Naive thymus-derived CD4-positive, alpha-beta T cell (primary cell): ENCODE data around the gene CADM2. TPM values are rescaled to one million over a fixed set of nuclear protein-coding genes. Genes with fewer than 3 reads are reported as not detected.

ENCODE experiments used
- ATAC-seq: fragments of 150-1000 bp; cut with Tn5 transposase; 2 replicates; pipeline ENCODE4 v1.10.0; 2021; ENCODE audit warnings: mild to moderate bottlenecking, moderate library complexity
- CTCF ChIA-PET: fragments of 350-600 bp; sonication (Branson Sonifier 250); formaldehyde crosslinking; loops from one replicate; lab custom pipeline; 2021; ENCODE audit warnings: antibody characterized with exemption; lab: Charles Lee
- POLR2A ChIA-PET: fragments of 350-600 bp; sonication (Branson Sonifier 250); formaldehyde crosslinking; loops from one replicate; lab custom pipeline; 2021; ENCODE audit warnings: antibody characterized with exemption, inconsistent platforms; lab: Charles Lee
- DNase-seq, 9 donors: peaks; one replicate each; pipeline versions ENCODE4 v3.0.0 to v3.0.0-alpha.2; 2020 to 2022; ENCODE audit warnings: mixed read lengths in 1 of 9
- H3K27ac ChIP-seq: one replicate; pipeline ENCODE4 v1.7.0; 2013; ENCODE audit warnings: mild to moderate bottlenecking, low read depth, low read length, moderate library complexity
- H3K27me3 ChIP-seq, 2 donors: one replicate each; pipeline ENCODE4 v1.7.0; 2013; ENCODE audit warnings: low read length in 2 of 2, mild to moderate bottlenecking in 2 of 2, moderate library complexity in 2 of 2; ENCODE audit not compliant: control insufficient read depth in 2 of 2, insufficient read depth in 2 of 2
- H3K36me3 ChIP-seq, 3 experiments: 1 replicate in 2 of 3; 2 replicates in 1 of 3; pipeline ENCODE4 v1.7.0; 2013; ENCODE audit warnings: low read length in 3 of 3, mild to moderate bottlenecking in 3 of 3, moderate library complexity in 1 of 3; ENCODE audit not compliant: insufficient read depth in 3 of 3, control insufficient read depth in 2 of 3
- H3K4me1 ChIP-seq, 2 donors: one replicate each; pipeline ENCODE4 v1.7.0; 2013; ENCODE audit warnings: low read length in 2 of 2, mild to moderate bottlenecking in 2 of 2, moderate library complexity in 1 of 2; ENCODE audit not compliant: control insufficient read depth in 2 of 2, insufficient read depth in 2 of 2
- H3K4me3 ChIP-seq: 2 replicates; pipeline ENCODE4 v1.7.0; 2013; ENCODE audit warnings: mild to moderate bottlenecking, low read length
- H3K9me3 ChIP-seq, 3 experiments: 1 replicate in 2 of 3; 2 replicates in 1 of 3; pipeline ENCODE4 v1.7.0; 2013; ENCODE audit warnings: low read length in 3 of 3; ENCODE audit not compliant: control insufficient read depth in 2 of 3
- H3K27ac Mint-ChIP-seq, 9 donors: one replicate each; pipeline ENCODE4 v1.8.0; 2020 to 2022; ENCODE audit warnings: mixed read lengths in 9 of 9, mild to moderate bottlenecking in 8 of 9, moderate library complexity in 5 of 9, inconsistent platforms in 2 of 9
- H3K27me3 Mint-ChIP-seq, 5 donors: one replicate each; pipeline ENCODE4 v1.8.0; 2021 to 2022; ENCODE audit warnings: mixed read lengths in 5 of 5, mild to moderate bottlenecking in 1 of 5
- H3K36me3 Mint-ChIP-seq, 5 donors: one replicate each; pipeline ENCODE4 v1.8.0; 2020 to 2022; ENCODE audit warnings: mixed read lengths in 5 of 5, mild to moderate bottlenecking in 3 of 5, inconsistent platforms in 1 of 5
- H3K4me1 Mint-ChIP-seq, 7 donors: one replicate each; pipeline ENCODE4 v1.8.0; 2020 to 2022; ENCODE audit warnings: mixed read lengths in 7 of 7, mild to moderate bottlenecking in 3 of 7, inconsistent platforms in 1 of 7
- H3K4me3 Mint-ChIP-seq, 10 donors: one replicate each; pipeline ENCODE4 v1.8.0; 2020 to 2022; ENCODE audit warnings: mild to moderate bottlenecking in 10 of 10, mixed read lengths in 10 of 10, moderate library complexity in 6 of 10, inconsistent platforms in 2 of 10
- H3K9me3 Mint-ChIP-seq, 11 donors: one replicate each; pipeline ENCODE4 v1.8.0; 2020 to 2022; ENCODE audit warnings: mixed read lengths in 11 of 11, mild to moderate bottlenecking in 4 of 11, inconsistent platforms in 1 of 11, moderate library complexity in 1 of 11
- intact Hi-C, 2 donors: fragments of 100-400 bp; cut with micrococcal nuclease; formaldehyde crosslinking; loops; one replicate each; pipeline ENCODE4 v1.15.1; 2023
- polyA plus RNA-seq, 2 donors: library from polyadenylated mRNA; unstranded; fragments of 300-500 nt; fragmentation: Illumina TruSeq; gene quantifications; one replicate each; pipeline ENCODE4 v1.2.3, GENCODE V29; 2021
- total RNA-seq, 6 experiments: library from RNA in 5 of 6; stranded (reverse) in 5 of 6; gene quantifications; 1 replicate in 5 of 6; 2 replicates in 1 of 6; pipeline ENCODE4 v1.2.3 and lab custom pipeline; 2021 to 2026

CADM2 gene
- total and polyA plus RNA-seq, 7 experiments from 2014 or later = 0.40 TPM; not detected in 6

DNA sequence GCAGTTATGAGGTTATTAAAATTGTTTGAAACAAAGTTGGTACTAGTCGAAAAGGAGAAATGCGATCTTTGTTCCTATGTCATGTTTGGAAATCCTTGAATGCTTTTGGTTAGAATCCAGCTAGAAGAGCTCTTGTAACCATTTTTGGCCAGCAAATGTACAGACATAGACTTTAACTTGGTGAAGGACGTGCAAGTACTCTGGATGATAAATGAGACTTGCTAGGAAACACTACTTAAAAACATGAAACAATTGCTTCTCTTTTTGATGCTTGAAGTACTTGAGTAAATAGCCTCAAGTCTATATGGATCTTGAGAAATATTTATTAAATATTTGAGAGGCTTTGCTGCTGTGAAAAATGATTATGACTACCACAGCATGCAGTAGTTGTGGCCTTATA lies 95.8 kb downstream of the CADM2 start:
- Mint-ChIP-seq H3K27me3 (no peaks in the 10 kb centered on the region), H3K27ac (no peak overlapping the region), H3K4me1 (no peaks in the 10 kb centered on the region), H3K36me3 (no peaks in the 10 kb centered on the region), H3K9me3 (peaks cover 0 to 6% (median 3%) of the 10 kb centered on the region in 11 donors), H3K4me3 (no peak overlapping the region)
- Histone ChIP-seq H3K4me1 (no peaks in the 10 kb centered on the region), H3K27ac (no peak overlapping the region), H3K9me3 (no peaks in the 10 kb centered on the region), H3K36me3 (no peaks in the 10 kb centered on the region), H3K4me3 (no peak overlapping the region), H3K27me3 (no peaks in the 10 kb centered on the region)
- POLR2A ChIA-PET = no interaction called here
- CTCF ChIA-PET = no interaction called here
- intact Hi-C loops = no loop called here
- ATAC-seq (no peak), DNase-seq (no peak)

DNA sequence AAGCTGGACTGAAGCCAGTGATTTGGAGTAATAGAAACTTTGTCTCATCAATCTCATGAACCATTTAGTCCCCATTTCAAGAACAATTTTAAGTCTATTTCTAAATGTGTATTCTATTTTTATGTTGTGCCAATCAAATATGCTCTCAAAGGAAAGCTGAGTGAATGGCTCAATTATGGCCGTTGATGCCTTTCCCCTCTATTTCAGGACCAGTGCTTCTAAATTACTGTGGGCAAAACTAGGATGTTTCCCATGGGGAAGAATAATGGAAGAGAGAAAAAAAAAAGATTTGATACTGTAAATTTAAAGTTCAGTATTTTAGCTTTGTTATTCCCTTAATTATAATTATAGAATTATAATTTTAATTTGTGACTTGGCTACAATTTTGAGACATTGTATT lies 110.1 kb downstream of the CADM2 start:
- Mint-ChIP-seq H3K4me1 (no peaks in the 10 kb centered on the region), H3K4me3 (no peak overlapping the region), H3K27me3 (no peaks in the 10 kb centered on the region), H3K27ac (no peak overlapping the region), H3K36me3 (peaks cover 0 to under 1% (median 0%) of the 10 kb centered on the region in 5 donors), H3K9me3 (peaks cover 0 to 12% (median 6%) of the 10 kb centered on the region in 11 donors)
- Histone ChIP-seq H3K27ac (no peak overlapping the region), H3K4me3 (no peak overlapping the region), H3K4me1 (no peaks in the 10 kb centered on the region), H3K27me3 (no peaks in the 10 kb centered on the region), H3K9me3 (no peaks in the 10 kb centered on the region), H3K36me3 (no peaks in the 10 kb centered on the region)
- no peak for ATAC-seq
- ChIA-PET POLR2A (no interaction called here), CTCF (no interaction called here)
- no peak for DNase-seq
- intact Hi-C loops = no loop called here

DNA sequence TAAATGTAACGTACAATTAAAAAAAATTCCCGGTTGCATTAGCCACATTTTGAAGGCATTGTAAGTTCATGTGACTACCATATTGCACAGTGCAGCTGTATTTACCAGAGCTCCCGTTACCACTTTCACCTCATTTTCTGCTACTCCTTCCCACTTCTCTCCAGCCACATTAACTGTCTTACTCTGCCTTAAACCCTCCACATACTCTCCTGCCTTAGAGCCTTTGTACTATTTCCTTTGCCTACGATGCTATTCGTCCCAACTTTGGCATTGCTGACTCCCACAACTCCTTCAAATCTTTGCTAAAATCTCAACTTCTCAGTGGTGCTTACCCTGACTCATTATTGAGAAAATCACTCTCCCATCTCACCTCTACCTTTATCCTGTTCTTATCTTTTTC lies 115.2 kb downstream of the CADM2 start:
- Mint-ChIP-seq H3K27ac (no peak overlapping the region), H3K4me1 (no peaks in the 10 kb centered on the region), H3K36me3 (peaks cover 0 to 3% (median 0%) of the 10 kb centered on the region in 5 donors), H3K4me3 (no peak overlapping the region), H3K9me3 (peaks cover 0 to 8% (median 2%) of the 10 kb centered on the region in 11 donors), H3K27me3 (no peaks in the 10 kb centered on the region)
- no peak for DNase-seq
- H3K4me1 ChIP-seq = no peaks in the 10 kb centered on the region
- CTCF ChIA-PET = interaction anchor here (0.6 kb wide), 1 partner anchor 283 kb away, joined by 3 read pairs; no protein-coding TSS in a partner anchor
- intact Hi-C loops = no loop called here
- POLR2A ChIA-PET = no interaction called here
- H3K9me3 ChIP-seq = no peaks in the 10 kb centered on the region
- ATAC-seq = no peak
- no peaks in the 10 kb centered on the region for H3K36me3 ChIP-seq
- H3K27ac ChIP-seq = no peak overlapping the region
- no peak overlapping the region for H3K4me3 ChIP-seq
- no peaks in the 10 kb centered on the region for H3K27me3 ChIP-seq

DNA sequence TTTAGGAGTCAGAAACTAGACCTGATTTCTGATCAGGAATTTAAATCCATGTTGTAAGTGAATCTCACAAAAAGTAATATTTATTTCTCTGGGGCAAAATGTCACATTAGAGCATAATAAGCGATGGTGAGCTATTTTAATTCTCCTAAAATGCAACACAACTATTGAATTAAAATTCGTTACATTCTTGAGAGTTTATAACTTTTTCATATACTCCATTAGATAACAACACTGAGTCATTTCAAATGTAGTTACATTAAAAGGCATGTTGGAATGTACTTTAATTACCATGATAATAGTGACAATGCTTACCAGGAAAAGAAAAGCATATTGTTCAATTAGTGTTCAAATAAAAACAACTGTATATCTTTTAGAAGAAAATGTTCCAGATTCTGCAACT lies 116.9 kb downstream of the CADM2 start:
- Histone ChIP-seq H3K36me3 (no peaks in the 10 kb centered on the region), H3K27ac (no peak overlapping the region), H3K4me3 (no peak overlapping the region), H3K4me1 (no peaks in the 10 kb centered on the region), H3K9me3 (no peaks in the 10 kb centered on the region), H3K27me3 (no peaks in the 10 kb centered on the region)
- peaks cover 0 to 3% (median 0%) of the 10 kb centered on the region in 5 donors for H3K36me3 Mint-ChIP-seq
- no peak for DNase-seq
- no peak for ATAC-seq
- no peaks in the 10 kb centered on the region for H3K27me3 Mint-ChIP-seq
- peaks cover 0 to 8% (median 2%) of the 10 kb centered on the region in 11 donors for H3K9me3 Mint-ChIP-seq
- H3K4me1 Mint-ChIP-seq = no peaks in the 10 kb centered on the region
- ChIA-PET POLR2A (no interaction called here), CTCF (no interaction called here)
- H3K4me3 Mint-ChIP-seq = no peak overlapping the region
- no peak overlapping the region for H3K27ac Mint-ChIP-seq
- intact Hi-C loops = no loop called here

DNA sequence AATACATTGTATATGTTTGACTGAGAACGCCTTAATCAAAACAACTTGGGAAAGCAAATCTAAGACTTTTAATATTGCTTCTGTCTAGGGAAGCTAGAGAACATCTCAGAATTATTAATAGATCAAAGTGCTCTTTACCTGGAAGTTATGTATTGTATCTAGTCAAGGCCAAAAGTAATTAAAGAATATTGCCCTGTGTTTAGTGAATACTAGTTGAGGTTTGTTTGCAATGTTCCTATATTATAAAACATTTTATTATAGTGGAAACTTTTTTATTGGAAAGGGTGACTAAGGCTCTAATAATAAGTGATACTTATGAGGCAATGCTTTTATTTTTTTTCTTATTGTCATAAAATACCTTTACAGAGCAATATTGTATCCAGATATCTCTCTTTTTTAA lies 118.2 kb downstream of the CADM2 start:
- Histone ChIP-seq H3K27me3 (no peaks in the 10 kb centered on the region), H3K9me3 (no peaks in the 10 kb centered on the region), H3K27ac (no peak overlapping the region), H3K36me3 (no peaks in the 10 kb centered on the region), H3K4me3 (no peak overlapping the region), H3K4me1 (no peaks in the 10 kb centered on the region)
- ATAC-seq (no peak), DNase-seq (no peak)
- intact Hi-C loops = no loop called here
- ChIA-PET CTCF (no interaction called here), POLR2A (no interaction called here)
- Mint-ChIP-seq H3K36me3 (peaks cover 0 to 3% (median 0%) of the 10 kb centered on the region in 5 donors), H3K27ac (no peak overlapping the region), H3K4me3 (no peak overlapping the region), H3K27me3 (no peaks in the 10 kb centered on the region), H3K9me3 (peaks cover 0 to 8% (median 3%) of the 10 kb centered on the region in 11 donors), H3K4me1 (no peaks in the 10 kb centered on the region)

DNA sequence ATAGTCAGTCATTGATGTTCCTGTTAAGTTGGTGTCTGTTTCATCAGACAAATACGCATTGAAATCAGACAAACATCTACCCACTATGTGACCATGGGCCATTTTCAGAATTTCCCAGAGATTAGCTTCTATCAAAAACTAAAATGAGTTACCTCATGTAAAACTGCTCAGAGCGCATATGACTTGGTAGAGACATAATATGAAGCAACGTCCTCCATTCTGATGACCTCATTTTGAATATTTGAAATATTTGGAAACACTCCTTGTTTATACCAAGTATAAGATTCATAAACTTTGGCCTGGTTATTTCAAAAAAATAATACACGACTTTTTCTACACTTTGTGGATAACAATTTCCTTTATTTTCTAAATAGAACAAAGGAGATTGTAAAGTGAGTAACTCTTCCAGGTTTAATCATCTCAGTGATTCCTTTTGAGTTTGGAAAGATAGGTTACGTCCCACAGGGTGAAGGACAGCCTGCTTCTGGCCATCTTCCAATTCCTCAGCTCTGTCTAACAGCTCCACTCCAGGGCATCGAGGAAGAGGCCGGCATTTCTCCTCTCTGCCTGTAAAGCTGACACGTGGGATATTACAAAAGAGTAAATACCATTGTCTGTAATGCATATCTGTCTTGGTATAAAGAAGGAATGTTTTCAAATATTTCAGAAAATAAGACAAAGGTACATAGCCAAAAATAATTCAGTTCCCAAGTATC lies 122.6 kb downstream of the CADM2 start:
- H3K36me3 Mint-ChIP-seq = no peaks in the 10 kb centered on the region
- Histone ChIP-seq H3K36me3 (no peaks in the 10 kb centered on the region), H3K27me3 (no peaks in the 10 kb centered on the region), H3K9me3 (no peaks in the 10 kb centered on the region), H3K4me3 (no peak overlapping the region), H3K4me1 (no peaks in the 10 kb centered on the region), H3K27ac (no peak overlapping the region)
- intact Hi-C loops = no loop called here
- ATAC-seq (no peak), DNase-seq (no peak)
- H3K9me3 Mint-ChIP-seq = peaks cover 0 to 5% (median 0%) of the 10 kb centered on the region in 11 donors
- no peaks in the 10 kb centered on the region for H3K27me3 Mint-ChIP-seq
- CTCF ChIA-PET = no interaction called here
- H3K4me3 Mint-ChIP-seq = no peak overlapping the region
- H3K27ac Mint-ChIP-seq = peak overlapping the region in 1 of 9 donors; percentile 16
- POLR2A ChIA-PET = no interaction called here
- no peaks in the 10 kb centered on the region for H3K4me1 Mint-ChIP-seq

DNA sequence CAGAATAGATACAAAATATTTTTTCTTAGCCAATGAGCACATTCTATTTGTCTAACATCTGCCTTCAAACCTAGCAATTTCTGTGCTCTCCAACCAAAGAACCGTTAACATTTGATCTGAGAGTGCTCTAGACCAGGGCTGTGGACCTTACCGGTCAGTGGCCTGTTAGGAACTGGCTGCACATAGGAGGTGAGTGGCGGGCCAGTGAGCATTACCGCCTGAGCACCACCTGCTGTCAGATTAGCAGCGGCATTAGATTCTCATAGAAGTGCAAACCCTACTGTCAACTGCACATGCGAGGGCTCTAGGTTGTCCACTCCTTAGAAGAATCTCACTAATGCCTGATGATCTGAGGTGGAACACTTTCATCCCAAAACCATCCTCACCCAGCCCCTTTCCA lies 131.7 kb downstream of the CADM2 start:
- no peak for ATAC-seq
- CTCF ChIA-PET = no interaction called here

More for the DNA sequence above, 131.7 kb downstream of the CADM2 start:
- intact Hi-C loops = no loop called here
- no peaks in the 10 kb centered on the region for H3K36me3 ChIP-seq
- DNase-seq = no peak
- H3K9me3 ChIP-seq = no peaks in the 10 kb centered on the region
- peaks cover 0 to 12% (median 3%) of the 10 kb centered on the region in 11 donors for H3K9me3 Mint-ChIP-seq
- no peak overlapping the region for H3K4me3 Mint-ChIP-seq
- H3K27me3 Mint-ChIP-seq = no peaks in the 10 kb centered on the region
- no peaks in the 10 kb centered on the region for H3K4me1 Mint-ChIP-seq
- H3K27ac ChIP-seq = no peak overlapping the region
- POLR2A ChIA-PET = no interaction called here
- no peaks in the 10 kb centered on the region for H3K4me1 ChIP-seq
- H3K4me3 ChIP-seq = no peak overlapping the region
- H3K27me3 ChIP-seq = no peaks in the 10 kb centered on the region
- H3K36me3 Mint-ChIP-seq = no peaks in the 10 kb centered on the region
- no peak overlapping the region for H3K27ac Mint-ChIP-seq
